SK-N-SH treated with all-trans-retinoic acid at 6 μM for 48 hours (cell line): Measurements from ENCODE around the gene ZNF814.

Source experiments
- ARNTL ChIP-seq: fragments of 450-650 bp; formaldehyde crosslinking; IDR thresholded peaks from 2 replicates; pipeline ENCODE4 v1.5.0; 2020; ENCODE audit warnings: low read depth, mild to moderate bottlenecking, moderate library complexity, borderline replicate concordance
- BACH2 ChIP-seq: fragments of 250-450 bp; sonication (Bioruptor Pico); IDR thresholded peaks from 2 replicates; pipeline ENCODE4 v1.9.0; 2021; ENCODE audit warnings: mild to moderate bottlenecking, borderline replicate concordance
- ESRRG ChIP-seq: fragments of 250-450 bp; sonication (Bioruptor Pico); IDR thresholded peaks from 2 replicates; pipeline ENCODE4 v1.6.1; 2021; ENCODE audit warnings: mild to moderate bottlenecking
- GLIS3 ChIP-seq: fragments of 250-450 bp; sonication (Bioruptor Pico); IDR thresholded peaks from 2 replicates; pipeline ENCODE4 v1.5.0; 2020; ENCODE audit warnings: mild to moderate bottlenecking, moderate library complexity
- PATZ1 ChIP-seq: fragments of 250-450 bp; sonication (Bioruptor Pico); IDR thresholded peaks from 2 replicates; pipeline ENCODE4 v1.8.0; 2020; ENCODE audit warnings: mild to moderate bottlenecking, moderate library complexity, borderline replicate concordance
- POU6F1 ChIP-seq: fragments of 250-450 bp; sonication (Bioruptor Pico); IDR thresholded peaks from 2 replicates; pipeline ENCODE4 v1.8.0; 2021; ENCODE audit warnings: low read depth, mild to moderate bottlenecking, moderate library complexity, borderline replicate concordance
- PPARA ChIP-seq: fragments of 250-450 bp; sonication (Bioruptor Pico); IDR thresholded peaks from 2 replicates; pipeline ENCODE4 v1.5.0; 2020; ENCODE audit warnings: mild to moderate bottlenecking, borderline replicate concordance
- RARB ChIP-seq: fragments of 250-450 bp; sonication (Bioruptor Pico); IDR thresholded peaks from 2 replicates; pipeline ENCODE4 v1.8.0; 2021; ENCODE audit warnings: mild to moderate bottlenecking, moderate library complexity
- TCF4 ChIP-seq: fragments of 250-450 bp; sonication (Bioruptor Pico); IDR thresholded peaks from 2 replicates; pipeline ENCODE4 v1.8.0; 2021; ENCODE audit warnings: mild to moderate bottlenecking, moderate library complexity, borderline replicate concordance
- TOX ChIP-seq: fragments of 250-450 bp; sonication (Bioruptor Pico); IDR thresholded peaks from 2 replicates; pipeline ENCODE4 v1.8.0; 2021; ENCODE audit warnings: mild to moderate bottlenecking, moderate library complexity, borderline replicate concordance
- ZFP3 ChIP-seq: fragments of 250-450 bp; sonication (Bioruptor Pico); IDR thresholded peaks from 2 replicates; pipeline ENCODE4 v1.5.0; 2020; ENCODE audit warnings: mild to moderate bottlenecking, moderate library complexity
- ZFP30 ChIP-seq: fragments of 450-650 bp; formaldehyde crosslinking; IDR thresholded peaks from 2 replicates; pipeline ENCODE4 v1.5.0; 2022; ENCODE audit warnings: mild to moderate bottlenecking, moderate library complexity
- ZNF70 ChIP-seq: fragments of 450-650 bp; formaldehyde crosslinking; IDR thresholded peaks from 2 replicates; pipeline ENCODE4 v1.5.0; 2020; ENCODE audit warnings: mild to moderate bottlenecking, moderate library complexity
- TF ChIP-seq, protein P1 (sequence below): fragments of 250-450 bp; sonication (Bioruptor Pico); IDR thresholded peaks from 2 replicates; pipeline ENCODE4 v1.5.1; 2020; ENCODE audit warnings: low read depth, mild to moderate bottlenecking, moderate library complexity

GRCh38 chr19:57905258-57905657, 16.4 kb upstream of the ZNF814 start:
- TF ChIP-seq ESRRG (no peak), PPARA (CRISPR knock-in tag) (no peak), GLIS3 (CRISPR knock-in tag) (no peak), RARB (CRISPR knock-in tag) (no peak), TOX (CRISPR knock-in tag) (no peak), POU6F1 (CRISPR knock-in tag) (no peak), ZNF70 (CRISPR knock-in tag) (no peak), ZFP3 (CRISPR knock-in tag) (no peak), PATZ1 (CRISPR knock-in tag) (no peak), BACH2 (CRISPR knock-in tag) (no peak), ARNTL (no peak), TCF4 (CRISPR knock-in tag) (no peak), ZFP30 (no peak)
- TF ChIP-seq, protein P1, sequence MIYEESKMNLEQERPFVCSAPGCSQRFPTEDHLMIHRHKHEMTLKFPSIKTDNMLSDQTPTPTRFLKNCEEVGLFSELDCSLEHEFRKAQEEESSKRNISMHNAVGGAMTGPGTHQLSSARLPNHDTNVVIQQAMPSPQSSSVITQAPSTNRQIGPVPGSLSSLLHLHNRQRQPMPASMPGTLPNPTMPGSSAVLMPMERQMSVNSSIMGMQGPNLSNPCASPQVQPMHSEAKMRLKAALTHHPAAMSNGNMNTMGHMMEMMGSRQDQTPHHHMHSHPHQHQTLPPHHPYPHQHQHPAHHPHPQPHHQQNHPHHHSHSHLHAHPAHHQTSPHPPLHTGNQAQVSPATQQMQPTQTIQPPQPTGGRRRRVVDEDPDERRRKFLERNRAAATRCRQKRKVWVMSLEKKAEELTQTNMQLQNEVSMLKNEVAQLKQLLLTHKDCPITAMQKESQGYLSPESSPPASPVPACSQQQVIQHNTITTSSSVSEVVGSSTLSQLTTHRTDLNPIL (CRISPR knock-in tag): no peak
